ENCODE measurements around the gene THG1L.
"Not testable (repeated sequence)": the region's sequence is repeated elsewhere in the genome, so short reads cannot be mapped to it uniquely, and the experiment has no call there.

The THG1L gene

DNA sequence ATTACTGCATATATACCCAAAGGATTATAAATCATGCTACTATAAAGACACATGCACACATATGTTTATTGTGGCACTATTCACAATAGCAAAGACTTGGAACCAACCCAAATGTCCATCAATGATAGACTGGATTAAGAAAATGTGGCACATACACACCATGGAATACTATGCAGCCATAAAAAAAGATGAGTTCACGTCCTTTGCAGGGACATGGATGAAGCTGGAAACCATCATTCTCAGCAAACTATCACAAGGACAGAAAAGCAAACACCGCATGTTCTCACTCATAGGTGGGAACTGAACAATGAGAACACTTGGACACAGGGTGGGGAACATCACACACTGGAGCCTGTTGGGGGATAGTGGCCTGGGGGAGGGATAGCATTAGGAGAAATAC lies 4.6 kb upstream of the THG1L start:
- DNase-seq (ENCODE audit: low read depth in 1 of 2, low spot score in 1 of 2), result not testable (repeated sequence)

GRCh38 chr5:157727858-157728257 lies 3.4 kb upstream of the THG1L start:
- not testable (repeated sequence) for DNase-seq (ENCODE audit: low read depth in 1 of 2, low spot score in 1 of 2)

DNA sequence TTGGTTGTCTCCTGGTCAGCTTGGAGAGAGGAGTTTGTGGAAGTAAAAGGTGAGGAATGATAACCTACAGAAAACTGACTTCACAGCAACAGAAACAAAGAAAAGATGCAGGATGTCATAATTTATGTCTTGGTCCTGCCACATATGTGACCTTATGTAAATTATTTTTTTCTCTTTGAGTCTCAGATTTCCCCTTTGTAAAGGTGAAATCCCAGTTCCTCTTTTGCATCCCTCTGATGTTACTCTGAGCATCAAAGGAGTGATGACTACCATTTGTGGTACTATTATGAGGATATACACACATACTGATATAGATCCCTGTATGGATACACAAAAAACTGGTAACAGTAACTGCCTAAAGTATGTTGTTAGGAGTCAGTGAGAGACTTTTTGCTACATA lies 1.4 kb upstream of the THG1L start:
- no peak for DNase-seq (ENCODE audit: low read depth in 1 of 2, low spot score in 1 of 2)

- DNase-seq (ENCODE audit: low read depth in 1 of 2, low spot score in 1 of 2), result no peak
These were observed 334 bp upstream of the THG1L start for GRCh38 chr5:157730900-157731271.

- no peak for DNase-seq (ENCODE audit: low read depth in 1 of 2, low spot score in 1 of 2)
These were observed 902 bp downstream of the THG1L start for GRCh38 chr5:157732130-157732514.

DNA sequence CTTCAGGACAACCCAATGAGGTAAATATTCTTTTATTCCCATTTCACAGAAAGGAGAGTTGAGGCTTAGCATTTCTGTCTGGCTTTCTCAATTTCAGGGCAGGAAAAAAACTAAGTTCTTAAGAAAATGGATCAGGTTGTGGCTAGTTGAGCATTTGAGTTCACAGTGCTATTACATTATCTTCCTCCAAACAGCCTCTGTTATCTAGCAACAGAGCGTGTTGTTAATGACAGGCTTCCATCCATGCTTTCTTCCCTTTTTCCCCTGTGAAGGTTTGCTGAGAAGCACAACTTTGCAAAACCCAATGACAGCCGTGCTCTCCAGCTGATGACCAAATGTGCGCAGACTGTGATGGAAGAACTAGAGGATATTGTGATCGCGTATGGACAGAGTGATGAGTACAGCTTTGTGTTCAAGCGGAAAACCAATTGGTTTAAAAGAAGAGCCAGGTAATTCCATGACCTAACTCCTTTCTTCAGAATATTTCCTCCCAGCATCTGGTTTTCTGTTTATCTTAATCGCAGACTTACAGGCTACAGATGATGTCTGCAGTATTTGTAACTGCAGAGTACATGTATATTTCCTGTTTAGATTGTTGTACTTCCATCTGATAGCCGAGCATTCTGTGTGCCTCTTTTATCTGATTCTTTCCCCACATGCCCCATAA lies 1.5 kb downstream of the THG1L start:
- DNase-seq (ENCODE audit: low read depth in 1 of 2, low spot score in 1 of 2), result no peak

- no peak for DNase-seq (ENCODE audit: low read depth in 1 of 2, low spot score in 1 of 2)
These were observed 3.2 kb downstream of the THG1L start for GRCh38 chr5:157734436-157734835.

- DNase-seq (ENCODE audit: low read depth in 1 of 2, low spot score in 1 of 2), result no peak
These were observed 4.8 kb downstream of the THG1L start for GRCh38 chr5:157735991-157736390.

- DNase-seq (ENCODE audit: low read depth in 1 of 2, low spot score in 1 of 2), result no peak
These were observed 8.4 kb downstream of the THG1L start for GRCh38 chr5:157739388-157740228.

- DNase-seq (ENCODE audit: low read depth in 1 of 2, low spot score in 1 of 2), result no peak
These were observed 9.0 kb downstream of the THG1L start for GRCh38 chr5:157740229-157740610.

DNA sequence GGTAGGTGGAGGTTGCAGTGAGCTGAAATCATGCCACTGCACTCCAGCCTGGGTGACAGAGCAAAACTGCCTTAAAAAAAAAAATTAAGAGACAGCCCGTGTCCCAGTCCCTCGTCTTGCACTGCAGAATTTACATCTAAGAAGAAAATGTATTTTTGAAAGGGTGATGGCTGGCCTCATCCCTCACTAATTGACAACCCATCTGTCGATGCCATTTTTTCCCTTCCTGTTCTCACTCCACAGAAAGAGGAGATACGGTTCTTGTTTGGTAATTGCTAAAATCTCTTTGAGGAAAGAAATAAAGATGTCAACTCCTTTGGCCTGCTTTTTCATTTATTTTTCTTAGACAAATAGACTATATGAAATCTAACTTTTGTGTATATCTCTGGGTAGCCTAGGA lies 9.9 kb downstream of the THG1L start:
- no peak for DNase-seq (ENCODE audit: low read depth in 1 of 2, low spot score in 1 of 2)

DNA sequence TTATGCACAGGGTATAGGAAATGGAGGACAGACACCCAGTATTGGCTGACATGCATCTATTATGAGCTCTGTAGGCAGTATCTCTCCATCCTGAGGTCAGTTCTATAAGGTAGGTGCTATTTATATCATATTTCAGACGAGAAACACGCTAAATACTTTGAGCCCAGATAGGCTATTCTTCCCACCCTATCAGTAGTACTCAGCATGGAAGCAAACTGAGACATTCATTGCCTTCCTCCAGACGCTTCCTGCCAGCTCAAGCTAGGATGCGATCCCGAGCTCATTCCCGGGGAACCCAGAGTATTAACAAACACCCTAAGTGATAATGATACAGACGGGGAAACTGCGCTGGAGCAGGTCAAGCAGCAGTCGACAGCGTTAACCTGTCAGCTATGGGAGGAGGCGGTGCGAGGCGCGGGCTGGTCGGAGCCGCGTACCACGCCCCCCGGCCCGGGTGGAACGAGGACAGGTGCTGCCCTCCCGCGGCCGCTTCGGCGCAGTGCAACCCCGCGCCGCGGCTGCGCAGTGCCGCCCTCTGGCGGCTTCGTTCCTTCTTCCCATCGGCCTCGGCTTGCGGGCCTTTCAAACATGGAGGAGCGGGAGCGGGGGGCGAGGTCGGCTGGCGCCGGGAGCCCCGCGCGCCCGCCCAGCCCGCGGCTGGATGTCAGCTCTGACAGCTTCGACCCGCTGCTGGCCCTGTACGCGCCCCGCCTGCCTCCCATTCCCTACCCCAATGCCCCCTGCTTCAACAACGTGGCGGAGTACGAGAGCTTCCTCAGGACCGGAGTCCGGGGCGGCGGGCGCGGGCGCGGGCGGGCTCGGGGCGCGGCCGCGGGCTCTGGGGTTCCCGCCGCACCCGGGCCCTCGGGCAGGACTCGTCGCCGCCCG lies 12.2 kb downstream of the THG1L start, which contains the start of gene LSM11:
TSS of gene LSM11 (plus strand) at position 550 of the 888 bp plus-strand sequence. CDS start at position 589, 39 bp downstream.
- DNase-seq (ENCODE audit: low read depth in 1 of 2, low spot score in 1 of 2), result peak; percentile 86 to 92

- DNase-seq (ENCODE audit: low read depth in 1 of 2, low spot score in 1 of 2), result no peak
These were observed 13.1 kb downstream of the THG1L start for GRCh38 chr5:157744051-157745011.

DNA sequence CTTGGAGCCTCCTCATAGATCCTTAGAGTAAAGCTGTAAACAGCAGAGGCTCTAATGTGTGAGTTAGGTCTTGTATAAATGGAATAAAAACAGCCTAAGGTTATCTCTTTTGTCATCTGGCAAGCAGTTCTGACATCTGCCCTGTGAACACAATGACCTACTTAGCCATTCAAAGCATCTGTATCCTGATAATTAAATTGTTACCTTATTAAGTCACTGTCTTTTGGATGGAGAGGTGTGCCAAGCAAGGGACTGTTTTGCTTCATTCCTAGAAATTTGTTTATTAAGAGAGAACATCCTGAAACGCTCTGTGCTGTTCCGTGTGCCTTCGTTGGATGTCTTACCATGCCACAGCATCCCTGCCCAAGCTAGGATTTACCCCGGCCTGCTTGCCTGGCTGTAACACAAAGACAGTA lies 13.8 kb downstream of the THG1L start:
- no peak for DNase-seq (ENCODE audit: low read depth in 1 of 2, low spot score in 1 of 2)

GRCh38 chr5:157747173-157747740 lies 16.0 kb downstream of the THG1L start:
- DNase-seq (ENCODE audit: low read depth in 1 of 2, low spot score in 1 of 2), result no peak

DNA sequence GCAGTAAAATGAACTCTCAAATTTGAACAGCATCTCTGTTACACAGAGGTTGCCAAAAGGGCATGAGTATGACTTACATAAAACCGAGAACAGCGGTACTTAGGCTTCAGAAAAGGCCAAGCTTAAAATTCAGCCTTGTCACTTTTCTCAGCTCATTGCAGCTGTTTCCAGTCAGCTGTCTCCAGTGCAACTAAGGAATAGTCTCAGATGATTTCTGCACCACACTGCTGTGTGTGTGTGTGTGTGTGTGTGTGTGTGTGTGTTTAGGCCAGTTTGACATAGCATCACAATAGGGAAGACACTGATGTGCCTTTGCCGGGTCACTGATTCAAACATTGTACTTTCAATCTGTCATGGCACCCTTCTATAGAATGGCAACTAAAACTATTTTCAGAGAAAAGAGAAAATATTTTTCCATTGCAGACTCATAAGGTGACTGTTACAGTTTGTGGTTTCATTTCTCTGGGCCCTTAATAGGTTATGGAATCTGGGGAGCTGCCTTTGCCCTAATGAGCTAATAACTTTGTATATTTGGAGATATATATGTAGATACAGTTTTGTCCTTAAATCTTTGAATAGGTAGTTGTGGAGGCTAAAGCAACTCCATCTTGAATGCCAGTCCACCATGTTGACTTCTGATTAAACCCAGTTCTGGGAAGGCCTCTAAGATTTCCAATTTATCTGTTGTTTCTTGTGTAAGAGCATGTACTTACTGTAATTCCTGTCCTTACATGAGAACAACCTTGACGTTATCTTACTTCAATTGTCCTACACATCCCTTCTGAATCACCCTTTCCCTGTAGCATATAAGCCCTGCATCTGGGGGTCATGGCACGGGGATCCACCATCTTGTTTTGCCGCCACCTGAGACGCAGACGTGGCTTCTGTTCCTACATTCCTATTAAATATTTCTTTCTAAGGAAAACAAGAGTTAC lies 16.8 kb downstream of the THG1L start:
- DNase-seq (ENCODE audit: low read depth in 1 of 2, low spot score in 1 of 2), result no peak

DNA sequence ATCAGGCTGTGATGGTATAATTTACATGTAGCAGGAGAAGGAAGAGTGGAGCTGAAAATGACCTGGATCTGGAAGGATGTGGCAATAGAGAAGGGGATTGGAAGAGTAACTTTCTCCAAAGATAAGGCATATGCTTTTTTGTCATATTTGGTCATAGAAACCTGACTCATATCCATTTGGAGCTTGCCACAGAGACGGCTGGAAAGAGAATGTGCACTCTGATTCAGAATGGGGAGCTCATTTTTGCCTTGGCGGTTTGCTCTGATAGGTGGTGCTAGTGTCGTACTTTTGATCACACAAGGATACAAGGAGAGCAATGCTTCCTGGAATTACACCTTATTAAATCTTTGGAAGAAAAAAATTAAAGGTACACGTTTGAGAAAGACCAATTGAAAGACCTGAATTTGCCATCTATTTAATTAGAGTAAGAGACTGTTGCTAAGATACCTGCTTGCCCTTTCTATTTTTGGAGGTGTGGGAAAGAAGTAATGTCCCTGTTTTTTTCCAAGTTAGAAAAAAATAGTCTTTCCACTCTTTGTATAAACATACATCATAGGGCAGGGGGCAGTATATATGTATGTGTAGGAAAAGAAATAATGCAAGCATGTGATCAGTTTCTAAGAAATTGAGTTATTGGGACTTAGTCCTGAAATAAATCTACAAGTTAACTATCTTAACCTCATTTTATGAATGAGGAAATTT lies 17.7 kb downstream of the THG1L start:
- no peak for DNase-seq (ENCODE audit: low read depth in 1 of 2, low spot score in 1 of 2)

- DNase-seq (ENCODE audit: low read depth in 1 of 2, low spot score in 1 of 2), result no peak
These were observed 18.2 kb downstream of the THG1L start for GRCh38 chr5:157749462-157749799.

- DNase-seq (ENCODE audit: low read depth in 1 of 2, low spot score in 1 of 2), result no peak
These were observed 19.1 kb downstream of the THG1L start for GRCh38 chr5:157750320-157750719.
